Gastrocnemius medialis (tissue), 4 donors: ENCODE results near the gene CSTF1. TPM values are rescaled to one million over a fixed set of nuclear protein-coding genes. Genes with fewer than 3 reads are reported as not detected.

Source experiments
- ATAC-seq, 2 donors: fragments of 150-250 bp; one replicate each; pipeline ENCODE4 v1.9.1; 2016
- DNase-seq, 2 donors: peaks; one replicate each; pipeline ENCODE4 v3.0.0-alpha.2; 2019
- H3K27ac ChIP-seq, 4 donors: fragments of 200-600 bp; sonication (generic); 1 replicate in 1 of 4; 2 replicates in 3 of 4; pipeline ENCODE4 v1.5.1; 2016 to 2018; ENCODE audit warnings: mild to moderate bottlenecking in 2 of 4, moderate library complexity in 1 of 4
- H3K27me3 ChIP-seq, 3 donors: fragments of 200-600 bp; sonication (generic) in 2 of 3; 1 replicate in 1 of 3; 2 replicates in 2 of 3; pipeline versions ENCODE4 v1.5.1 to v1.6.0; 2016 to 2019; ENCODE audit warnings: mild to moderate bottlenecking in 1 of 3, moderate library complexity in 1 of 3
- H3K36me3 ChIP-seq, 2 donors: fragments of 200-600 bp; sonication (generic) in 1 of 2; one replicate each; pipeline ENCODE4 v1.5.1; 2017 to 2018
- H3K4me1 ChIP-seq, 2 donors: fragments of 200-600 bp; sonication (generic) in 1 of 2; one replicate each; pipeline ENCODE4 v1.5.1; 2016 to 2017; ENCODE audit warnings: mild to moderate bottlenecking in 2 of 2
- H3K4me3 ChIP-seq, 4 donors: fragments of 200-600 bp; sonication (generic) in 3 of 4; 1 replicate in 1 of 4; 2 replicates in 3 of 4; pipeline ENCODE4 v1.5.1; 2016 to 2019; ENCODE audit warnings: mild to moderate bottlenecking in 2 of 4
- H3K9me3 ChIP-seq, 3 donors: fragments of 200-600 bp; sonication (generic) in 2 of 3; 1 replicate in 1 of 3; 2 replicates in 2 of 3; pipeline ENCODE4 v1.5.1; 2016 to 2019
- POLR2A ChIP-seq, 2 donors: fragments of 450-650 bp; IDR thresholded peaks; one replicate each; pipeline ENCODE4 v1.6.1; 2017; ENCODE audit warnings: antibody characterized with exemption in 2 of 2, mild to moderate bottlenecking in 2 of 2, moderate library complexity in 2 of 2
- in situ Hi-C, 4 donors: fragments of 200-750 bp; cut with MboI; loops; one replicate each; pipeline versions ENCODE4 v1.15.0 to v1.8.0; 2017; ENCODE audit warnings: low sequenced_read_pairs in 4 of 4
- intact Hi-C: fragments of 100-400 bp; cut with DNase I; formaldehyde crosslinking; loops from one replicate; pipeline ENCODE4 v1.15.1; 2023; ENCODE audit warnings: low total_unique reads
- total RNA-seq, 4 donors: library from RNA; depleted of rRNA; stranded (reverse); fragments of >200 nt; gene quantifications; one replicate each; pipeline versions ENCODE4 v1.1.0 to v1.2.3, GENCODE V29; 2016
- TF ChIP-seq, protein P1 (sequence below), 5 experiments: fragments of 450-650 bp in 3 of 5; fragments of 200-600 bp in 2 of 5; sonication (generic) in 2 of 5; IDR thresholded peaks in 4 of 5; conservative IDR thresholded peaks in 1 of 5; 1 replicate in 4 of 5; 2 replicates in 1 of 5; pipeline ENCODE4 v1.5.1; 2016 to 2019; ENCODE audit warnings: antibody characterized with exemption in 5 of 5, mild to moderate bottlenecking in 3 of 5, moderate library complexity in 3 of 5

Gene CSTF1
- total RNA-seq, 4 donors from 2014 or later, result 14.2 to 23.2 (median 18.9) TPM

DNA sequence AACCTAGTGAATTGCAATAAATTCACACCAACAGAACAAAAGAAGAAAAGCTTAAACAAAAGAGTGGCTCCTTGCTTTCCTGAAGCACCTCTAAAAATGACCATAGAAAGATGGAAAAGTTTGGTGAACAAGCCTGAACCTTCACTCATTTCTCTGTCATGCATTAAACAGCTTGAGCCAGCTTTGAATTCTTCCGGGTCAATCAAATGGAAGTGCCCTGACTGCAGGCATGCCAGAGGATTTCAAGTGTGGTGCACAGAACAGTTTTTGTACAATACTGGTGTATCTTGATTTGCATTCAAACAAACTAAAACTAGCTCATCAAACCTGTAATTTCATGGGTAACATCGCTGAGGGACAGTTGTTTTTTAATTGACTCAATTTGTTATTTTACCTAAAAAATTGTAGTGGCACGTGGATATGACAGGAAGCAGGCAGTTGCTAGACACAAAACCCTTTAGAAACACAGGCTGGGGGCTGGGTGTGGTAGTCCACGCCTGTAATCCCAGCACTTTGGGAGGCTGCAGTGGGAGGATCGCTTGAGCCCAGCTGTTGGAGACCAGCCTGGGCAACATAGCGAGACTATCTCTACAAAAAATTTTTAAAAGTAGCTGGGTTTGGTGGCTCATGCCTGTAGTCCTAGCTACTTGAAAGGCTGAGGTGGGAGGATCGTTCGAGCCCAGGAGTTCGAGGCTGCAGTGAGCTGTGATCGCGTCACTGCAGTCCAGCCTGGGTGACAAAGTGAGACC lies 28.7 kb downstream of the CSTF1 start:
- no peak overlapping the region for H3K27ac ChIP-seq
- intact Hi-C loops (no loop called here), in situ Hi-C loops (no loop called here)
- no peak overlapping the region for H3K4me3 ChIP-seq
- no peak for DNase-seq
- H3K9me3 ChIP-seq, result no peaks in the 10 kb centered on the region
- H3K4me1 ChIP-seq, result no peaks in the 10 kb centered on the region
- H3K27me3 ChIP-seq, result no peaks in the 10 kb centered on the region
- no peak for ATAC-seq
- H3K36me3 ChIP-seq, result no peaks in the 10 kb centered on the region
- no peak for TF ChIP-seq POLR2A (IDR thresholded peaks at IDR 0.05)

DNA sequence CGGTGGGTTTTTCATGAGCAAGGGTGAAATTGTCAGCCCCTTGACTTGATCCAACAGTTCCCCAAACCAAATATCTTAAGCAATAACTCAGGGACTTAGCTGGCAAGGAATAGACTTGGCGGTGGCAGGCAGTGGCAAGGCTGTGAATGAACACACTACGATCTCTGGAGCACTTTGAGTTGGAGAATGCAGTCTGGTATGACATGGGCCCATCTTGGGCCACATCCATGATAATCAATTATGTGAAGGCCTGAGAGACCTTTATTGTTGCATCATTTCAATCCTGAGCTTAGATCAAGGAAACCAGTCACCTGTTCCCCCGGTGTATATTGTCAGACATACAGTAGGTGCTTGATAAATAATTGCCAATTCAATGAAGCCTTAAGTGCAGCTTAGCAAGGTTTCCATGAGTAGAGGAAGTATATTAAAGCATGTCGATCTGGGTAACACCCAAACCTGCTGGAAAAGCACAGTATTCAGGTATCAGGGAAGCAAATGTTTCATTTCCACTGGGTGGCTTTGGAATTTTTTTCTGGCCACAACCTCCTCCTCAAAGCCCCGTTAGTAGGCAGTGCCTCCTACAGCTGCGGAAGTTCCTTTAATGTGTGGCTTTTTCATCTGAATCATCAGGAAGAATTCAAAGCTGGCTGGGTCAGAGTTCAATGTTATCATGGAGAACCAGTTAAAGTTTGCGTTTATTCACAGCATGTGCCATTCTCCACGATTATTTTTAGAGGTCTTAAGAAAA lies 29.8 kb downstream of the CSTF1 start:
- TF ChIP-seq, protein P1, sequence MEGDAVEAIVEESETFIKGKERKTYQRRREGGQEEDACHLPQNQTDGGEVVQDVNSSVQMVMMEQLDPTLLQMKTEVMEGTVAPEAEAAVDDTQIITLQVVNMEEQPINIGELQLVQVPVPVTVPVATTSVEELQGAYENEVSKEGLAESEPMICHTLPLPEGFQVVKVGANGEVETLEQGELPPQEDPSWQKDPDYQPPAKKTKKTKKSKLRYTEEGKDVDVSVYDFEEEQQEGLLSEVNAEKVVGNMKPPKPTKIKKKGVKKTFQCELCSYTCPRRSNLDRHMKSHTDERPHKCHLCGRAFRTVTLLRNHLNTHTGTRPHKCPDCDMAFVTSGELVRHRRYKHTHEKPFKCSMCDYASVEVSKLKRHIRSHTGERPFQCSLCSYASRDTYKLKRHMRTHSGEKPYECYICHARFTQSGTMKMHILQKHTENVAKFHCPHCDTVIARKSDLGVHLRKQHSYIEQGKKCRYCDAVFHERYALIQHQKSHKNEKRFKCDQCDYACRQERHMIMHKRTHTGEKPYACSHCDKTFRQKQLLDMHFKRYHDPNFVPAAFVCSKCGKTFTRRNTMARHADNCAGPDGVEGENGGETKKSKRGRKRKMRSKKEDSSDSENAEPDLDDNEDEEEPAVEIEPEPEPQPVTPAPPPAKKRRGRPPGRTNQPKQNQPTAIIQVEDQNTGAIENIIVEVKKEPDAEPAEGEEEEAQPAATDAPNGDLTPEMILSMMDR (IDR thresholded peaks at IDR 0.05 in 4 of 5, conservative IDR thresholded peaks at IDR 0.05 in 1 of 5), result no peak
- no peak for TF ChIP-seq POLR2A (IDR thresholded peaks at IDR 0.05)
- Histone ChIP-seq H3K27ac (no peak overlapping the region), H3K36me3 (no peaks in the 10 kb centered on the region), H3K4me1 (no peaks in the 10 kb centered on the region), H3K9me3 (no peaks in the 10 kb centered on the region), H3K27me3 (no peaks in the 10 kb centered on the region), H3K4me3 (no peak overlapping the region)
- DNase-seq, result no peak
- in situ Hi-C loops (no loop called here), intact Hi-C loops (no loop called here)
- ATAC-seq, result no peak

DNA sequence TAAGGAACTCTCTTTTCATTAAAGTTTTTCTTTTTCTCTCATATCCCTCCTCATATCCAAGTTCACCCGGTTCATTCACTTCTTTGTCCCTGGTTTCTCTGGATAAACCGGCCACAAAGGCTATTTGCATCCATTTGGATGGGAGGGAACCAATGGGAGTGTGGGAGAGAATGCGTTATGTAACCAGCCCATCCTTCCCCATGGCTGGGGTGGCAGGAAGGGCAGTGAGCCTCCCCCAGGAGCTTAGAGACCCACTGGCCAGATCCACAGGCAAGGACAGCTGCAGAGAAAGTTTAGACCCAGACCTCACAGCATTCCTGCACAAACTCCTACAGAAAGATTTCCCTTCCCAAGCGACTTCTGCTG lies 30.4 kb downstream of the CSTF1 start:
- DNase-seq, result no peak
- no peaks in the 10 kb centered on the region for H3K4me1 ChIP-seq
- in situ Hi-C loops, result no loop called here
- no peaks in the 10 kb centered on the region for H3K9me3 ChIP-seq
- no peaks in the 10 kb centered on the region for H3K27me3 ChIP-seq
- H3K4me3 ChIP-seq, result no peak overlapping the region
- TF ChIP-seq, protein P1 (IDR thresholded peaks at IDR 0.05 in 4 of 5, conservative IDR thresholded peaks at IDR 0.05 in 1 of 5), result no peak
- no peak for TF ChIP-seq POLR2A (IDR thresholded peaks at IDR 0.05)
- ATAC-seq, result no peak
- intact Hi-C loops, result no loop called here
- H3K27ac ChIP-seq, result no peak overlapping the region
- no peaks in the 10 kb centered on the region for H3K36me3 ChIP-seq

DNA sequence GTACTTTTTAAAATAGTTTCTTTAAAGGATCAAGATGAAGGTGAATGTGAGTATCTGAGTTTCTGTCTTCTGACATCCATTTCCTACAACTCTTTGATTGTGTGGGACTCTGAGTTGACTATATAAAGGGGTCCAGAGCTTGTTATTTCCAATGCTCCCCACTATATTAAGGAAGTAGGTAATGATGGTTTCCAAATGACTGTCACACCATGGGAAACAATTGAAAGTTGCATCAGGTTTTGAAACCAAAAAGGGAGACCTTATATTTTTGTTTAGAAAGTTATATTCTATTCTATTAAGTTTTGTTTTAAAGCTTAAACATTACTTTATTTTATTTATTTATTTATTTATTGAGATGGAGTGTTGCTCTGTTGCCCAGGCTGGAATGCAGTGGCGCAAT lies 30.8 kb downstream of the CSTF1 start:
- in situ Hi-C loops, result no loop called here
- no peaks in the 10 kb centered on the region for H3K4me1 ChIP-seq
- no peaks in the 10 kb centered on the region for H3K9me3 ChIP-seq
- DNase-seq (no peak), ATAC-seq (no peak)
- no peaks in the 10 kb centered on the region for H3K27me3 ChIP-seq
- intact Hi-C loops, result no loop called here
- no peaks in the 10 kb centered on the region for H3K36me3 ChIP-seq
- no peak overlapping the region for H3K4me3 ChIP-seq
- H3K27ac ChIP-seq, result no peak overlapping the region
- TF ChIP-seq, protein P1 (IDR thresholded peaks at IDR 0.05 in 4 of 5, conservative IDR thresholded peaks at IDR 0.05 in 1 of 5), result no peak
- no peak for TF ChIP-seq POLR2A (IDR thresholded peaks at IDR 0.05)

DNA sequence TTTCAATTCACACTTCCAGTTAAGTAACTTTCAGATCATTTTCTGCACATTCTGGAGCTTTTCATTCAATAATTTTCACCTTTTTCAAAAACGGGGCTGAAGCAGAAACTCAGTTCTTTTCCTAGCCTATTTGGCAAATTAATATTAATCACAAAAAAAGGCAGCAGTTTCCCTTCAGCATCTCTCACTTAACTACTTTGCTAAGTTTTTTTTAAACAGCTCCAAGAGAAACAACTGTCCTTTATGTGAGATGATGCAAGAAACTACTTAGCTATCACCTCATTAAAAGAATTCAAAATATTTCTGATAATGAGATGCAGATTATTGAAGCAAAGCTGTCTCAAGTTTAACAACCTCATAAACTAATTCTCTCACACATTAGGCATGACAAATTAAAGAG lies 31.4 kb downstream of the CSTF1 start:
- DNase-seq (no peak), ATAC-seq (no peak)
- H3K4me3 ChIP-seq, result no peak overlapping the region
- H3K27ac ChIP-seq, result no peak overlapping the region
- H3K4me1 ChIP-seq, result no peaks in the 10 kb centered on the region
- no peaks in the 10 kb centered on the region for H3K27me3 ChIP-seq
- no peaks in the 10 kb centered on the region for H3K9me3 ChIP-seq
- TF ChIP-seq, protein P1 (IDR thresholded peaks at IDR 0.05 in 4 of 5, conservative IDR thresholded peaks at IDR 0.05 in 1 of 5), result no peak
- TF ChIP-seq POLR2A (IDR thresholded peaks at IDR 0.05), result no peak
- intact Hi-C loops, result no loop called here
- in situ Hi-C loops, result no loop called here
- no peaks in the 10 kb centered on the region for H3K36me3 ChIP-seq
